Stimulated activated CD8-positive, alpha-beta memory T cell treated with anti-CD3 and anti-CD28 coated beads, Interleukin-15, amount 100 ng/mL, for 24 hours (primary cell): ENCODE measurements around the gene OLFM3.

Source experiments
- DNase-seq: peaks from one replicate; pipeline ENCODE4 v3.0.0-alpha.2; 2020; ENCODE audit warnings: low read depth

Gene OLFM3

GRCh38 chr1:101945884-101946283 lies 50.8 kb downstream of the OLFM3 start:
- no peak for DNase-seq

GRCh38 chr1:101943237-101943636 lies 53.5 kb downstream of the OLFM3 start:
- no peak for DNase-seq

GRCh38 chr1:101942516-101943193 lies 54.1 kb downstream of the OLFM3 start:
- no peak for DNase-seq

GRCh38 chr1:101938681-101939080 lies 58.0 kb downstream of the OLFM3 start:
- no peak for DNase-seq

GRCh38 chr1:101929343-101929742 lies 67.4 kb downstream of the OLFM3 start:
- no peak for DNase-seq

- DNase-seq, result no peak
Measured at GRCh38 chr1:101928829-101929228, 67.9 kb downstream of the OLFM3 start.

GRCh38 chr1:101924700-101925099 lies 72.0 kb downstream of the OLFM3 start:
- no peak for DNase-seq

- DNase-seq, result no peak
Measured at GRCh38 chr1:101920577-101920976, 76.1 kb downstream of the OLFM3 start.

GRCh38 chr1:101918277-101918676 lies 78.4 kb downstream of the OLFM3 start:
- DNase-seq, result no peak

GRCh38 chr1:101915597-101915996 lies 81.1 kb downstream of the OLFM3 start:
- no peak for DNase-seq

GRCh38 chr1:101914473-101915242 lies 82.1 kb downstream of the OLFM3 start:
- no peak for DNase-seq

- no peak for DNase-seq
Measured at GRCh38 chr1:101911894-101912293, 84.8 kb downstream of the OLFM3 start.

- no peak for DNase-seq
Measured at GRCh38 chr1:101908980-101909379, 87.7 kb downstream of the OLFM3 start.

- no peak for DNase-seq
Measured at GRCh38 chr1:101907264-101907663, 89.5 kb downstream of the OLFM3 start.

GRCh38 chr1:101905283-101905835 lies 91.4 kb downstream of the OLFM3 start:
- no peak for DNase-seq

- no peak for DNase-seq
Measured at GRCh38 chr1:101902199-101902598, 94.5 kb downstream of the OLFM3 start.

- no peak for DNase-seq
Measured at GRCh38 chr1:101898137-101898536, 98.6 kb downstream of the OLFM3 start.

- DNase-seq, result no peak
Measured at GRCh38 chr1:101884621-101885020, 112.1 kb downstream of the OLFM3 start.

- no peak for DNase-seq
Measured at GRCh38 chr1:101875891-101876290, 120.8 kb downstream of the OLFM3 start.

- DNase-seq, result no peak
Measured at GRCh38 chr1:101873672-101874071, 123.1 kb downstream of the OLFM3 start.

GRCh38 chr1:101859941-101860340 lies 136.8 kb downstream of the OLFM3 start:
- no peak for DNase-seq

- no peak for DNase-seq
Measured at GRCh38 chr1:101854271-101854670, 142.5 kb downstream of the OLFM3 start.

- DNase-seq, result no peak
Measured at GRCh38 chr1:101852936-101853335, 143.8 kb downstream of the OLFM3 start.
